Endothelial cell of hepatic sinusoid (primary cell): ENCODE data around the gene PHLDB3.

Source experiments
- in situ Hi-C: cut with HindIII; loops from 2 replicates; pipeline ENCODE4 v1.10.0; 2017; ENCODE audit warnings: low sequenced_read_pairs

The PHLDB3 gene

GRCh38 chr19:43501661-43502418 lies 2.7 kb downstream of the PHLDB3 start:
- in situ Hi-C loops, result no loop called here

- in situ Hi-C loops, result no loop called here
These were observed 5.5 kb downstream of the PHLDB3 start for GRCh38 chr19:43499042-43499441.

GRCh38 chr19:43498233-43498842 lies 6.2 kb downstream of the PHLDB3 start:
- in situ Hi-C loops, result no loop called here

GRCh38 chr19:43496960-43497359 lies 7.6 kb downstream of the PHLDB3 start:
- in situ Hi-C loops, result no loop called here

- in situ Hi-C loops, result no loop called here
These were observed 9.5 kb downstream of the PHLDB3 start for GRCh38 chr19:43495082-43495481.

- in situ Hi-C loops, result no loop called here
These were observed 13.8 kb downstream of the PHLDB3 start for GRCh38 chr19:43490759-43491158.

GRCh38 chr19:43489979-43490599 lies 14.5 kb downstream of the PHLDB3 start:
- in situ Hi-C loops, result no loop called here

- in situ Hi-C loops, result no loop called here
These were observed 15.2 kb downstream of the PHLDB3 start for GRCh38 chr19:43489310-43489709.

GRCh38 chr19:43488179-43488578 lies 16.4 kb downstream of the PHLDB3 start:
- in situ Hi-C loops, result no loop called here

GRCh38 chr19:43486412-43486811 lies 18.1 kb downstream of the PHLDB3 start:
- in situ Hi-C loops, result no loop called here

GRCh38 chr19:43485951-43486350 lies 18.6 kb downstream of the PHLDB3 start:
- in situ Hi-C loops, result no loop called here

GRCh38 chr19:43483281-43483680 lies 21.3 kb downstream of the PHLDB3 start:
- in situ Hi-C loops, result no loop called here

- in situ Hi-C loops, result no loop called here
These were observed 22.4 kb downstream of the PHLDB3 start for GRCh38 chr19:43482193-43482592.

GRCh38 chr19:43481701-43482100 lies 22.8 kb downstream of the PHLDB3 start:
- in situ Hi-C loops, result no loop called here

GRCh38 chr19:43480574-43480973 lies 24.0 kb downstream of the PHLDB3 start:
- in situ Hi-C loops, result no loop called here

GRCh38 chr19:43479961-43480561 lies 24.5 kb downstream of the PHLDB3 start:
- in situ Hi-C loops, result no loop called here

GRCh38 chr19:43479226-43479625 lies 25.3 kb downstream of the PHLDB3 start:
- in situ Hi-C loops, result no loop called here

GRCh38 chr19:43478323-43478722 lies 26.2 kb downstream of the PHLDB3 start:
- in situ Hi-C loops, result no loop called here

- in situ Hi-C loops, result no loop called here
These were observed 27.9 kb downstream of the PHLDB3 start for GRCh38 chr19:43476606-43477005.

GRCh38 chr19:43474986-43475705 lies 29.4 kb downstream of the PHLDB3 start:
- in situ Hi-C loops, result no loop called here

GRCh38 chr19:43474487-43474886 lies 30.1 kb downstream of the PHLDB3 start:
- in situ Hi-C loops, result no loop called here
